Measurements from ENCODE around the gene RBM8A. TPM values are rescaled to one million over a fixed set of nuclear protein-coding genes. Genes with fewer than 3 reads are reported as not detected.

The RBM8A gene
- polyA plus RNA-seq, 1 of the 3 experiments (the other 2 are of a cell fraction) = 236 TPM

- H3K4me1 ChIP-seq (ENCODE audit: control insufficient read depth in 1 of 2, insufficient read depth in 2 of 2, low read depth in 1 of 2, low read length in 1 of 2) = peaks cover 23 to 41% of the 10 kb centered on the region in 2 experiments
- CTCF ChIA-PET = interaction anchor here (1.0 to 3.3 kb wide), 11 partner anchors 14 to 118 kb away, joined by 3 to 16 read pairs (median 5); partner anchors contain the start of genes NUDT17 and RBM8A
- TF ChIP-seq FOXJ3 (CRISPR knock-in tag; IDR thresholded peaks at IDR 0.05) (no peak), SMC3 (IDR thresholded peaks at IDR 0.05; ENCODE audit: low read depth, low read length) (no peak), MXI1 (IDR thresholded peaks at IDR 0.05; ENCODE audit: low read depth, low read length) (no peak), RAD21 (IDR thresholded peaks at IDR 0.05; ENCODE audit: low read length) (no peak), CTCF (IDR thresholded peaks at IDR 0.05) (no peak), EZH2phosphoT487 (IDR thresholded peaks at IDR 0.05; ENCODE audit: borderline replicate concordance, low read depth) (no peak), POLR2AphosphoS5 (IDR thresholded peaks at IDR 0.05; ENCODE audit: low read depth, low read length) (no peak; the same call in 1 of the 2 replicates), FOSL2 (IDR thresholded peaks at IDR 0.05; ENCODE audit: borderline replicate concordance, low read depth) (peak; percentile 29; the same call in 1 of the 2 replicates), SIN3A (IDR thresholded peaks at IDR 0.05; ENCODE audit: borderline replicate concordance, low read depth, low read length) (no peak), FOXM1 (IDR thresholded peaks at IDR 0.05; ENCODE audit: low read depth) (no peak), RXRA (IDR thresholded peaks at IDR 0.05; ENCODE audit: borderline replicate concordance, low read depth) (no peak), YY1 (IDR thresholded peaks at IDR 0.05; ENCODE audit: low read depth) (no peak), EP300 (IDR thresholded peaks at IDR 0.05; ENCODE audit: borderline replicate concordance in 1 of 2, low read depth in 1 of 2, low read length in 1 of 2) (no peak), USF1 (IDR thresholded peaks at IDR 0.05; ENCODE audit: borderline replicate concordance, low read depth) (no peak), RFX5 (IDR thresholded peaks at IDR 0.05; ENCODE audit: low read length) (no peak), JUND (IDR thresholded peaks at IDR 0.05) (peak; percentile 40; the same call in 1 of the 2 replicates), TAF1 (IDR thresholded peaks at IDR 0.05; ENCODE audit: borderline replicate concordance, low read depth, low read length) (no peak), NRF1 (IDR thresholded peaks at IDR 0.05; ENCODE audit: low read depth, low read length) (no peak), MAX (IDR thresholded peaks at IDR 0.05; ENCODE audit: low read depth) (no peak; the same call in 1 of the 2 replicates), CHD2 (IDR thresholded peaks at IDR 0.05; ENCODE audit: low read length, partially characterized antibody) (no peak), ELF1 (IDR thresholded peaks at IDR 0.05) (no peak), GABPA (IDR thresholded peaks at IDR 0.05; ENCODE audit: low read depth) (no peak), MEF2A (IDR thresholded peaks at IDR 0.05; ENCODE audit: borderline replicate concordance, low read depth) (no peak), USF2 (IDR thresholded peaks at IDR 0.05; ENCODE audit: borderline replicate concordance, low read depth, low read length) (no peak), PBX3 (IDR thresholded peaks at IDR 0.05) (0 out of 2 replicates have a peak, but pooled peaks have one; percentile 5), TEAD4 (IDR thresholded peaks at IDR 0.05; ENCODE audit: borderline replicate concordance, insufficient read depth) (no peak), NFIC (IDR thresholded peaks at IDR 0.05; ENCODE audit: borderline replicate concordance) (no peak; the same call in 1 of the 2 replicates), IRF3 (IDR thresholded peaks at IDR 0.05; ENCODE audit: low read depth, low read length) (no peak), TCF12 (IDR thresholded peaks at IDR 0.05) (peak; percentile 45; the same call in 1 of the 2 replicates)
Observed at GRCh38 chr1:145963265-145964019, 36.2 kb upstream of the RBM8A start.

More at GRCh38 chr1:145963265-145964019, 36.2 kb upstream of the RBM8A start:
- Histone ChIP-seq H3K9me2 (no peaks in the 10 kb centered on the region), H3K27ac (ENCODE audit: low read depth in 2 of 2, low read length in 1 of 2) (peak overlapping the region; percentile 83 to 98), H3K4me3 (ENCODE audit: low read depth in 2 of 2, low read length in 1 of 2) (peak overlapping the region; percentile 77 to 78; a peak in 3 of 4 replicates), H3K36me3 (replicated peaks in 1 of 2; ENCODE audit: control insufficient read depth in 1 of 2, insufficient read depth in 2 of 2, low read length in 1 of 2) (peaks cover 0 to 7% of the 10 kb centered on the region in 2 experiments), H3K9me3 (no peaks in the 10 kb centered on the region), H3F3A (replicated peaks; ENCODE audit: insufficient read depth) (peaks cover 30% of the 10 kb centered on the region), H3K27me3 (ENCODE audit: insufficient read depth) (no peaks in the 10 kb centered on the region), H4K20me1 (ENCODE audit: insufficient read depth) (no peaks in the 10 kb centered on the region), H2AFZ (ENCODE audit: low read depth) (peak overlapping the region; percentile 92; the same call in 1 of the 2 replicates), H3K9ac (peak overlapping the region; percentile 56), H3K79me2 (ENCODE audit: insufficient read depth) (0 out of 2 replicates have a peak, but pooled peaks cover 4% of the 10 kb centered on the region), H3K4me2 (peak overlapping the region; percentile 95)
- no peak for DNase-seq
- WGBS (ENCODE audit: low lambda C conversion rate) = 47% methylated on average over 5 of the region's 5 CpGs
- POLR2A ChIA-PET = interaction anchor here (1.4 to 3.8 kb wide), 3 partner anchors 16 to 45 kb away, joined by 8 to 31 read pairs (median 10); partner anchors contain the start of genes PEX11B and RBM8A

Measured in SK-N-SH (cell line).